BLaER1 (cell line): ENCODE results near the gene ZBTB16.

ENCODE experiments used
- H3K27ac ChIP-seq: shearing (Covaris generic); formaldehyde crosslinking; 2 replicates; pipeline ENCODE4 v1.8.1; 2022
- H3K27me3 ChIP-seq: shearing (Covaris generic); formaldehyde crosslinking; 2 replicates; pipeline ENCODE4 v1.8.1; 2022
- H3K36me3 ChIP-seq: shearing (Covaris generic); formaldehyde crosslinking; 2 replicates; pipeline ENCODE4 v1.8.1; 2022
- H3K4me1 ChIP-seq: shearing (Covaris generic); formaldehyde crosslinking; 2 replicates; pipeline ENCODE4 v1.8.1; 2022
- H3K4me2 ChIP-seq: shearing (Covaris generic); formaldehyde crosslinking; 2 replicates; pipeline ENCODE4 v1.8.1; 2022
- H3K4me3 ChIP-seq: shearing (Covaris generic); formaldehyde crosslinking; 2 replicates; pipeline ENCODE4 v1.8.1; 2022
- H3K9ac ChIP-seq: shearing (Covaris generic); formaldehyde crosslinking; 2 replicates; pipeline ENCODE4 v1.8.1; 2022
- H3K9me3 ChIP-seq: shearing (Covaris generic); formaldehyde crosslinking; 2 replicates; pipeline ENCODE4 v1.8.1; 2022
- H4K20me1 ChIP-seq: shearing (Covaris generic); formaldehyde crosslinking; 2 replicates; pipeline ENCODE4 v1.8.1; 2022
- Cebpa-rat ChIP-seq: shearing (Covaris generic); IDR thresholded peaks from 2 replicates; pipeline ENCODE4 v1.8.1; 2022

Gene ZBTB16

DNA sequence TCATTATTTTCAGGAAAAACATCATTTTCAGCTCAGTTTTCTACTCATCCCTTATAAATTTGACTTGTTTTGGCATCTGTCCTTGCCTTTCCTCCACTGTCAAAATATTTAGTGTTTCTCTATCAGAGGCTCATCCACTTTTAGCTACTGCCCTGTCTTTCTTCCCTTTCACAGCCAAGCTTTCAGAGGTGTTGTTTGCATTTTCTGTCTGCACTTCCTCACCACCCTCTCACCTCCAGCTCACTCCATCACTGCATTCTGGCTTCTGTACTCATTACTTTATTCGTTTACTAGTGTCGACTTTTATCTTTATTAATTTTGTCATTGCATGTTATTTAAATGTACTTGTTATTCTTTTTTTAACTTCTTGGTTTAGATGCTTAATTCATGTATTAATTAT, 210.0 kb downstream of the ZBTB16 start:
- no peaks in the 10 kb centered on the region for H3K4me1 ChIP-seq
- no peaks in the 10 kb centered on the region for H3K27me3 ChIP-seq
- no peak overlapping the region for H3K9ac ChIP-seq
- no peaks in the 10 kb centered on the region for H3K9me3 ChIP-seq
- H3K27ac ChIP-seq: no peak overlapping the region
- no peaks in the 10 kb centered on the region for H4K20me1 ChIP-seq
- H3K36me3 ChIP-seq: no peaks in the 10 kb centered on the region
- H3K4me3 ChIP-seq: no peak overlapping the region
- no peak overlapping the region for H3K4me2 ChIP-seq
- TF ChIP-seq Cebpa-rat: no peak

DNA sequence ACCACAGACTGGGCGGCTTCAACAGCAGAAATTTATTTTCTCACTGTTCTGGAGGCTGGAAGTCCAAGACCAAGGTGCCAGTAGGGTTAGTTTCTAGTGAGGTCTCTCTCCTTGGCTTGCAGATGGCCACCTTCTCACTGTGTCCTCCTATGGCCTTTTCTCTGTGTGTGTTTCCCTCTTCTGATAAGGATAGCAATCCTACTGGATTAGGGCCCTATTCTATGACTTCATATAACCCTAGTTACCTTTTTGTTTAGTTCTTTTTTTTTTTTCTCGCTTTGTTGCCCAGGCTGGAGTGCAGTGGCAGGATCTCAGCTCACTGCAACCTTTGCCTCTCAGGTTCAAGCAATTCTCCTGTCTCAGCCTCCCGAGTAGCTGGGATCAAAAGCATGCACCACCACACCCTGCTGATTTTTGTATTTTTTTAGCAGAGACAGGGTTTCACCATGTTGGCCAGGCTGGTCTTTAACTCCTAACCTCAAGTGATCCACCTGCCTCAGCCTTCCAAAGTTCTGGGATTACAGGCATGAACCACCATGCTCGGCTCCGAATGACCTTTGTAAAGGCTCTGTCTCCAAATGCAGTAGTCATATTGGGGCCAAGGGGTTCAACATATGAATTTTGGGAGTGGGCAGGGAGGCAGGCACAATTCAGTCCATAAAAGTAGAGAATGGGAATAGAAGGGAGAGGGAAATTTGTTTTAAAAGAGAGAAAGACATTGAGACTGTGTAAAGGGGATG, 211.2 kb downstream of the ZBTB16 start:
- no peak for TF ChIP-seq Cebpa-rat
- no peaks in the 10 kb centered on the region for H3K9me3 ChIP-seq
- H3K4me1 ChIP-seq: no peaks in the 10 kb centered on the region
- no peak overlapping the region for H3K9ac ChIP-seq
- no peak overlapping the region for H3K4me3 ChIP-seq
- no peaks in the 10 kb centered on the region for H4K20me1 ChIP-seq
- no peaks in the 10 kb centered on the region for H3K36me3 ChIP-seq
- H3K27me3 ChIP-seq: no peaks in the 10 kb centered on the region
- no peak overlapping the region for H3K4me2 ChIP-seq
- H3K27ac ChIP-seq: no peak overlapping the region

GRCh38 chr11:114271316-114271715, 211.8 kb downstream of the ZBTB16 start:
- Histone ChIP-seq H3K4me1 (no peaks in the 10 kb centered on the region), H3K27ac (no peak overlapping the region), H3K27me3 (no peaks in the 10 kb centered on the region), H3K9ac (no peak overlapping the region), H3K9me3 (no peaks in the 10 kb centered on the region), H4K20me1 (no peaks in the 10 kb centered on the region), H3K4me3 (no peak overlapping the region), H3K4me2 (no peak overlapping the region), H3K36me3 (no peaks in the 10 kb centered on the region)
- no peak for TF ChIP-seq Cebpa-rat

DNA sequence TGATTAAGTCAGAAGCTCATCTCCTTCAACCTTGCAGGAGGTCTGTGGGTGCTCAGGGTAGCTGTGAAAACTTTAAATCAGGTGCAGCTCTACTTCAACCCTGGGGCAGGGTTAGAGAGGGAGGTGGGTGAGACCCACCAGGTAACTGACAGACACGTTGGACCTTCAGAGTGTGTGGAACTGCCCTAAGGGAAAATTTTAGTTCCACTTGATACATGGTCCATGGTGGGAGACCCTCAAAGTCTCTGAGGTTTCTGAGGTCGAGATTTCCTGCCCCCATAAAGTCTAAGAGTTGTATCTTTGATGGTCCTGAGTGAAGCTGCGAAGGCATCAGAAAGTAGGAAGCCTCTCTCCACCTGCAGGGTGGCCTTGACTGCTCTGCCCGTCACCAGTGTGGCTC, 212.8 kb downstream of the ZBTB16 start:
- H3K36me3 ChIP-seq: no peaks in the 10 kb centered on the region
- H3K27me3 ChIP-seq: no peaks in the 10 kb centered on the region
- H4K20me1 ChIP-seq: no peaks in the 10 kb centered on the region
- H3K9ac ChIP-seq: no peak overlapping the region
- TF ChIP-seq Cebpa-rat: no peak
- no peaks in the 10 kb centered on the region for H3K4me1 ChIP-seq
- H3K4me3 ChIP-seq: no peak overlapping the region
- H3K9me3 ChIP-seq: no peaks in the 10 kb centered on the region
- no peak overlapping the region for H3K27ac ChIP-seq
- no peak overlapping the region for H3K4me2 ChIP-seq

GRCh38 chr11:114273071-114273470, 213.6 kb downstream of the ZBTB16 start:
- no peak overlapping the region for H3K4me3 ChIP-seq
- H3K4me1 ChIP-seq: no peaks in the 10 kb centered on the region
- H3K27me3 ChIP-seq: no peaks in the 10 kb centered on the region
- no peak overlapping the region for H3K27ac ChIP-seq
- H3K9me3 ChIP-seq: no peaks in the 10 kb centered on the region
- no peaks in the 10 kb centered on the region for H3K36me3 ChIP-seq
- no peaks in the 10 kb centered on the region for H4K20me1 ChIP-seq
- no peak overlapping the region for H3K9ac ChIP-seq
- no peak for TF ChIP-seq Cebpa-rat
- no peak overlapping the region for H3K4me2 ChIP-seq

DNA sequence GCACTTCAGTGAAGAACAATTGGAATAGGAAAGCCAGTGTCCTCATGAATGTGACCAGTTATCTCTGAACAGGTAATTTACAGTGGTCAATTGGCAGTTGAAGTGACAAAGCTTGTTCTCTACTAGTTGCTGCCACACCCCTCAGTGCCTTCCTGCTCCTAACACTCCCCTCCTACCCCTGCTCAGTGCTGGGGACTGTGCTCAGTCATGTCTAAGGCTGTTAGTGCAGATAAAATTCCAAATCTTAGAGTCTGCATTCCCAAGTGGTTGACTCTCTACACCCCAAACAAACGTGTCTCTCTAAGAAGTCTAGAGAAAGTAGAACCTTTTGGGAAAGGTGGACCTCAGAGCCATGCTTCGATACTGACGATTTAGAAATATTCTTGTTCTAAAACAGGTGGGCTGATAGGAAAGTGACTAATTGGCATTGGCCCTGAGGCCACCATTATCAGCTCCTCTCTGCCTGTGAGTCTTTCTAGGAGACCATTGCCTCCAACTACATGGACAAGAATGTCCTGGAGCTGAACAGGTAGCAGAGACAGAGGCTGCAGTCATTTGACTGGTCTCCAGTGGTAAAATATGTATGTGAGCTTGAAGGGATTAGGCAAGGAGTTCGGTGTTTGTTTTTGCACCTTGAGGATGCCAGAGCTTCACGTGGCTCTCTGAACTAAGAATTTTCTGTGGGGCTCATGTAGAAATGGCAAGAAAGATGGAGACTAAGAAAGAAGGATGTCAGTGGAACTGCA, 214.6 kb downstream of the ZBTB16 start:
- no peak for TF ChIP-seq Cebpa-rat
- H3K27ac ChIP-seq: no peak overlapping the region
- H4K20me1 ChIP-seq: no peaks in the 10 kb centered on the region
- no peak overlapping the region for H3K4me2 ChIP-seq
- H3K4me1 ChIP-seq: no peaks in the 10 kb centered on the region
- H3K9ac ChIP-seq: no peak overlapping the region
- no peaks in the 10 kb centered on the region for H3K27me3 ChIP-seq
- no peak overlapping the region for H3K4me3 ChIP-seq
- no peaks in the 10 kb centered on the region for H3K36me3 ChIP-seq
- no peaks in the 10 kb centered on the region for H3K9me3 ChIP-seq

DNA sequence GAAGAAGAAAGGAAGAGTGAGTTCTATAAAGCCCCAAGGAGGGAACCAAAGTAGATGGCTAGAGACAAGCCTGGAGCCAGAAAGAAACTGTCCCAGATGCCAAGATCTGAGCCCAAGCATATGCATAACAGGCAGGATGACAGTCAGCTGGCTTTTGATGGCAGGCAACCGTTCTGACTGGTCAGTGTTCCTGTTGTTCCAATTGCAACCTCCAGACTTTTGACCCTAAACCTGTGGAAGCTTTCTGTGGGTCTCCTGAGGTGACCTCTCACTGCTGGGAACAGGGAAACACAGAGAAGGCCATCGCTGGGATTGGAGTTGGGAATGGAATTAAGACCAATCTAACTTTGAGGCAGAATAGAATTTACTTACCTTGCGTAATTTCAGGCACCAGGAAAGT, 215.1 kb downstream of the ZBTB16 start:
- no peak overlapping the region for H3K4me3 ChIP-seq
- no peaks in the 10 kb centered on the region for H3K36me3 ChIP-seq
- H3K9ac ChIP-seq: no peak overlapping the region
- no peaks in the 10 kb centered on the region for H3K9me3 ChIP-seq
- H3K27me3 ChIP-seq: no peaks in the 10 kb centered on the region
- H4K20me1 ChIP-seq: no peaks in the 10 kb centered on the region
- no peak overlapping the region for H3K27ac ChIP-seq
- H3K4me2 ChIP-seq: no peak overlapping the region
- no peak for TF ChIP-seq Cebpa-rat
- H3K4me1 ChIP-seq: no peaks in the 10 kb centered on the region

- no peaks in the 10 kb centered on the region for H3K27me3 ChIP-seq
- no peaks in the 10 kb centered on the region for H4K20me1 ChIP-seq
Measured at GRCh38 chr11:114275280-114275679, 215.8 kb downstream of the ZBTB16 start.

GRCh38 chr11:114276077-114276476, 216.6 kb downstream of the ZBTB16 start:
- no peaks in the 10 kb centered on the region for H3K36me3 ChIP-seq
- H3K9ac ChIP-seq: no peak overlapping the region
- H3K9me3 ChIP-seq: no peaks in the 10 kb centered on the region
- no peaks in the 10 kb centered on the region for H4K20me1 ChIP-seq
- H3K4me2 ChIP-seq: no peak overlapping the region
- H3K27ac ChIP-seq: no peak overlapping the region
- no peak for TF ChIP-seq Cebpa-rat
- no peak overlapping the region for H3K4me3 ChIP-seq
- H3K27me3 ChIP-seq: no peaks in the 10 kb centered on the region
- H3K4me1 ChIP-seq: no peaks in the 10 kb centered on the region

More at GRCh38 chr11:114275280-114275679, 215.8 kb downstream of the ZBTB16 start:
- Histone ChIP-seq H3K4me3 (no peak overlapping the region), H3K9ac (no peak overlapping the region), H3K4me2 (no peak overlapping the region), H3K27ac (no peak overlapping the region), H3K9me3 (no peaks in the 10 kb centered on the region), H3K36me3 (no peaks in the 10 kb centered on the region), H3K4me1 (no peaks in the 10 kb centered on the region)
- no peak for TF ChIP-seq Cebpa-rat

GRCh38 chr11:114277637-114278341, 218.3 kb downstream of the ZBTB16 start:
- Histone ChIP-seq H3K9ac (no peak overlapping the region), H3K4me3 (no peak overlapping the region), H3K9me3 (no peaks in the 10 kb centered on the region), H3K27me3 (no peaks in the 10 kb centered on the region), H4K20me1 (no peaks in the 10 kb centered on the region), H3K4me2 (no peak overlapping the region), H3K27ac (no peak overlapping the region), H3K4me1 (no peaks in the 10 kb centered on the region), H3K36me3 (no peaks in the 10 kb centered on the region)
- TF ChIP-seq Cebpa-rat: no peak
